Thyroid gland (tissue), 4 donors: ENCODE measurements around the gene ALKBH3. TPM values are rescaled to one million over a fixed set of nuclear protein-coding genes. Genes with fewer than 3 reads are reported as not detected.
A peak's percentile ranks its signal among the peaks of the same experiment; 100 is the strongest.

Experiments
- DNase-seq, 2 donors: peaks; one replicate each; pipeline ENCODE4 v3.0.0-alpha.2; 2019
- H3K27ac ChIP-seq, 3 donors: fragments of 200-600 bp; sonication (generic); 1 replicate in 2 of 3; 2 replicates in 1 of 3; pipeline ENCODE4 v1.5.1; 2016 to 2019; ENCODE audit warnings: mild to moderate bottlenecking in 1 of 3, moderate library complexity in 1 of 3
- H3K27me3 ChIP-seq: fragments of 200-600 bp; sonication (generic); one replicate; pipeline ENCODE4 v1.5.1; 2019
- H3K36me3 ChIP-seq, 2 donors: fragments of 200-600 bp; sonication (generic); one replicate each; pipeline ENCODE4 v1.5.1; 2016 to 2019
- H3K4me1 ChIP-seq, 2 donors: fragments of 200-600 bp; sonication (generic); one replicate each; pipeline ENCODE4 v1.5.1; 2017 to 2019
- H3K4me3 ChIP-seq, 3 donors: fragments of 200-600 bp; sonication (generic); replicated peaks in 1 of 3; 1 replicate in 2 of 3; 2 replicates in 1 of 3; pipeline ENCODE4 v1.5.1; 2016; ENCODE audit warnings: mild to moderate bottlenecking in 1 of 3
- H3K9me3 ChIP-seq: fragments of 200-600 bp; sonication (generic); one replicate; pipeline ENCODE4 v1.5.1; 2017
- POLR2A ChIP-seq, 2 donors: fragments of 450-650 bp; IDR thresholded peaks; one replicate each; pipeline ENCODE4 v1.6.1; 2017; ENCODE audit warnings: antibody characterized with exemption in 2 of 2, mild to moderate bottlenecking in 2 of 2, moderate library complexity in 1 of 2
- WGBS, 2 donors: methylation state at CpG; one replicate each; pipeline ENCODE4 v1.1.5; 2017; 5-methylcytosine and 5-hydroxymethylcytosine counted together
- intact Hi-C: fragments of 100-400 bp; cut with DNase I; formaldehyde crosslinking; loops from one replicate; pipeline ENCODE4 v1.15.1; 2023
- total RNA-seq, 4 donors: library from RNA; depleted of rRNA; stranded (reverse); fragments of >200 nt; gene quantifications; one replicate each; pipeline ENCODE4 v1.2.3, GENCODE V29; 2016
- TF ChIP-seq, protein P1 (sequence below), 6 experiments: fragments of 200-600 bp in 3 of 6; fragments of 450-650 bp in 3 of 6; sonication (generic) in 3 of 6; IDR thresholded peaks; one replicate each; pipeline ENCODE4 v1.5.1; 2016 to 2019; ENCODE audit warnings: antibody characterized with exemption in 6 of 6, mild to moderate bottlenecking in 2 of 6, inconsistent platforms in 1 of 6, moderate library complexity in 1 of 6

The ALKBH3 gene
- total RNA-seq, 4 donors from 2014 or later: 32.6 to 44.3 (median 40.4) TPM

- Histone ChIP-seq H3K4me1 (peaks cover 0 to 13% of the 10 kb centered on the region in 2 donors), H3K36me3 (peaks cover 12 to 23% of the 10 kb centered on the region in 2 donors), H3K27ac (no peak overlapping the region)
These were observed 38.0 kb downstream of the ALKBH3 start for GRCh38 chr11:43918662-43919061.

GRCh38 chr11:43919852-43920597, 39.4 kb downstream of the ALKBH3 start:
- H3K27ac ChIP-seq: peak overlapping the region in 2 of 3 donors; percentile 10 to 19
- no peak for TF ChIP-seq POLR2A (IDR thresholded peaks at IDR 0.05)
- TF ChIP-seq, protein P1, sequence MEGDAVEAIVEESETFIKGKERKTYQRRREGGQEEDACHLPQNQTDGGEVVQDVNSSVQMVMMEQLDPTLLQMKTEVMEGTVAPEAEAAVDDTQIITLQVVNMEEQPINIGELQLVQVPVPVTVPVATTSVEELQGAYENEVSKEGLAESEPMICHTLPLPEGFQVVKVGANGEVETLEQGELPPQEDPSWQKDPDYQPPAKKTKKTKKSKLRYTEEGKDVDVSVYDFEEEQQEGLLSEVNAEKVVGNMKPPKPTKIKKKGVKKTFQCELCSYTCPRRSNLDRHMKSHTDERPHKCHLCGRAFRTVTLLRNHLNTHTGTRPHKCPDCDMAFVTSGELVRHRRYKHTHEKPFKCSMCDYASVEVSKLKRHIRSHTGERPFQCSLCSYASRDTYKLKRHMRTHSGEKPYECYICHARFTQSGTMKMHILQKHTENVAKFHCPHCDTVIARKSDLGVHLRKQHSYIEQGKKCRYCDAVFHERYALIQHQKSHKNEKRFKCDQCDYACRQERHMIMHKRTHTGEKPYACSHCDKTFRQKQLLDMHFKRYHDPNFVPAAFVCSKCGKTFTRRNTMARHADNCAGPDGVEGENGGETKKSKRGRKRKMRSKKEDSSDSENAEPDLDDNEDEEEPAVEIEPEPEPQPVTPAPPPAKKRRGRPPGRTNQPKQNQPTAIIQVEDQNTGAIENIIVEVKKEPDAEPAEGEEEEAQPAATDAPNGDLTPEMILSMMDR (IDR thresholded peaks at IDR 0.05): no peak
- DNase-seq: no peak
- WGBS, 2 donors: 84 to 91% methylated on average over 14 of the region's 14 CpGs
- no peak overlapping the region for H3K4me3 ChIP-seq
- H3K4me1 ChIP-seq: peaks cover 0 to 19% of the 10 kb centered on the region in 2 donors
- intact Hi-C loops: no loop called here
- peaks cover 12 to 23% of the 10 kb centered on the region in 2 donors for H3K36me3 ChIP-seq
- H3K27me3 ChIP-seq: no peaks in the 10 kb centered on the region
- no peaks in the 10 kb centered on the region for H3K9me3 ChIP-seq

More at GRCh38 chr11:43918662-43919061, 38.0 kb downstream of the ALKBH3 start:
- Histone ChIP-seq H3K9me3 (no peaks in the 10 kb centered on the region), H3K4me3 (no peak overlapping the region), H3K27me3 (no peaks in the 10 kb centered on the region)
- TF ChIP-seq, protein P1 (IDR thresholded peaks at IDR 0.05): no peak
- TF ChIP-seq POLR2A (IDR thresholded peaks at IDR 0.05): no peak
- no peak for DNase-seq
- intact Hi-C loops: no loop called here

GRCh38 chr11:43920598-43921419, 40.2 kb downstream of the ALKBH3 start:
- WGBS, 2 donors: 76 to 79% methylated on average over 10 of the region's 10 CpGs
- H3K4me1 ChIP-seq: peaks cover 0 to 19% of the 10 kb centered on the region in 2 donors
- H3K9me3 ChIP-seq: no peaks in the 10 kb centered on the region
- H3K27me3 ChIP-seq: no peaks in the 10 kb centered on the region
- peak overlapping the region in 2 of 3 donors; percentile 19 to 21 for H3K27ac ChIP-seq
- no peak for DNase-seq
- TF ChIP-seq, protein P1 (IDR thresholded peaks at IDR 0.05): no peak
- no peak for TF ChIP-seq POLR2A (IDR thresholded peaks at IDR 0.05)
- intact Hi-C loops: no loop called here
- H3K36me3 ChIP-seq: peaks cover 12 to 23% of the 10 kb centered on the region in 2 donors
- no peak overlapping the region for H3K4me3 ChIP-seq

DNA sequence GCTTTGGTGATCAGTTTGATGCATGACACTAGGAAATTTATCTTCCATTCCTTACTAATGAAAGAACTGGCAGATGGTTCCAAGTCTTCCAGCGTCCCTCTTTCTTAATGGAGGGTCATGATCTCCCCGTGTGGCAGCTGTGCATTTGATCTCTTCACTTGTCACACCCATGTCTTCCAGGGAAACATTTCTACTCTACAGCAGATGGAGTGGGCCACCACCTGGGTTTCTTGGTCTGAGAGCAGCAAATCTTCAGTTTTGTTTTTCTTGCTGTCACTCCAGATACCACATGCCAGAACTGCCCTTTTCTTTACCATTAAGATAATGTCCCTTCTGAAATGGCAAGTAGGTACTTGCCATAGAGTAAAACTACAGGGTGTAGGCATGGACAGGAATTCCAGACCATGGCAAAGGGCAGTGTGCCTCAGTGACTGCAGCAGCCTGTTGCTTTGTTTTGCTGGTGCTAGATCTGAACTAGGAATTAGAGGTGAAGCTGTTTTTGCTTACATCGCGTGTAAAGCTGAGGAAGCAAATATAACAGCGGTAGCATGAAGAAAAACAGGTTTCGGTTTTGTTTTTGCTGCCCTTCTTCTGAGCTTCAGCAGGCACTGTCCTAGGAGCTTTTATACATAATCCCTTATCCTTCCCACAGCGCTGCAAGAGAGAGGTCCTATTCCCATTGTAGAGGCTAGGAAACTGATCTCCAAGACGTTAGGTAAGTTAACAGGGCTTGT, 41.1 kb downstream of the ALKBH3 start:
- Histone ChIP-seq H3K36me3 (peaks cover 12 to 23% of the 10 kb centered on the region in 2 donors), H3K4me3 (no peak overlapping the region), H3K27ac (peak overlapping the region; percentile 20 to 45 (median 31)), H3K4me1 (peaks cover 0 to 19% of the 10 kb centered on the region in 2 donors), H3K9me3 (no peaks in the 10 kb centered on the region), H3K27me3 (no peaks in the 10 kb centered on the region)
- DNase-seq: no peak
- TF ChIP-seq POLR2A (IDR thresholded peaks at IDR 0.05): no peak
- TF ChIP-seq, protein P1 (IDR thresholded peaks at IDR 0.05): no peak
- intact Hi-C loops: no loop called here
- 68 to 78% methylated on average over 8 of the region's 8 CpGs for WGBS, 2 donors
